Activated CD4-positive, CD25-positive, alpha-beta regulatory T cell treated with anti-CD3 and anti-CD28 coated beads, Interleukin-2, amount 50 U/mL, for 24 hours (primary cell): ENCODE results near the gene PARP1.

Experiments
- ATAC-seq, 2 donors: fragments of 150-1000 bp; cut with Tn5 transposase; one replicate each; pipeline ENCODE4 v1.10.0; 2021; ENCODE audit warnings: mild to moderate bottlenecking in 1 of 2, moderate library complexity in 1 of 2

The PARP1 gene

DNA sequence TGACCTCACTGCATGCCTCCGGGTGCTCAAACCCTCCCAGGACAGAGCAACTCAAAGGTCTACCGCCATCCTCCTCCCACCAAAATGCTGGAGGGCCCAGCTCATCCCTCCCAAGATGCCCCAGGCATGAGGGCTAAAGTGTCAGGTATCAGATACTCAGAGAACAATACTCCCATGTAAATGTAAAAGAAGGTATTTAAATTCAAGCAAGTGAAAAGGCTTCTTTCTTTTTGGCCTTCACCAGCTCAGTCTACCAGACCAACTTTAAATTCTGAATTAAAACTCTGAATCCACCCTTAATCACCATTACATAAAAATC is 3.0 kb downstream of the PARP1 start:
- ATAC-seq = no peak

- no peak for ATAC-seq
These were observed 3.6 kb downstream of the PARP1 start for GRCh38 chr1:226404063-226404903.

DNA sequence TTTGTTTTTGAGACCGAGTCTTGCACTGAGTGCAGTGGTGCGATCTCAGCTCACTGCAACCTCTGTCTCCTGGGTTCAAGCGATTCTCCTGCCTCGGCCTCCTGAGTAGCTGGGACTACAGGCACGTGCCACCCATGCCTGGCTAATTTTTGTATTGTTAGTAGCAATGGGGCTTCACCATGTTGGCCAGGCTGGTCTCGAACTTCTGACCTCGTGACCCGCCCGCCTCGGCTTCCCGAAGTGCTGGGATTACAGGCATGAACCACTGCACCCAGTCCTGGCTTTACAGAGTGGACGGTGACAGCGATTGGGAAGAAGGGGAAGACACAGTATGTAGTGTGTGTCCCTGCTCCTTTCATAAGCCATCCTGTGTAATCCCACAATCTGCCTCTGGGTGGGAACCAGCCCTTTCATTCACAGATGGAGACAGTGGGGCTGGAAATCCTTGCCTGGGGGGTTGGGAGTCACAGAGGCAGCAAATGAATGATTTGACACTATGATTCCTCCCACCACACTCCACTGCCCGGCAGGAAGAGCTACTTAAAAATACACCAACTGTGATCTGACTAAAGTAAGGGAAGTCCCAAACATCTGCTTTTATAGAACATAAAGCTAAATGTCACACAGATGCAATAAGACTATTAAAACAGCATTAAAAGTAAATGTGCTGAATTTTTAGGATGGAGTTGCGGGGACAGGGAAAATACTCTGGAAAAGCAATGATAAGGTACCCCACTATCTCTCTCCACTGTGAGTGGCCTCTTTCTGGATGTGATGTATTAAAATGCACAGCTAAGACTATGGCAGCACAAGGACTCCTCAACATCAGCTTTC is 4.5 kb downstream of the PARP1 start:
- no peak for ATAC-seq

- no peak for ATAC-seq
These were observed 5.1 kb downstream of the PARP1 start for GRCh38 chr1:226402739-226403165.

DNA sequence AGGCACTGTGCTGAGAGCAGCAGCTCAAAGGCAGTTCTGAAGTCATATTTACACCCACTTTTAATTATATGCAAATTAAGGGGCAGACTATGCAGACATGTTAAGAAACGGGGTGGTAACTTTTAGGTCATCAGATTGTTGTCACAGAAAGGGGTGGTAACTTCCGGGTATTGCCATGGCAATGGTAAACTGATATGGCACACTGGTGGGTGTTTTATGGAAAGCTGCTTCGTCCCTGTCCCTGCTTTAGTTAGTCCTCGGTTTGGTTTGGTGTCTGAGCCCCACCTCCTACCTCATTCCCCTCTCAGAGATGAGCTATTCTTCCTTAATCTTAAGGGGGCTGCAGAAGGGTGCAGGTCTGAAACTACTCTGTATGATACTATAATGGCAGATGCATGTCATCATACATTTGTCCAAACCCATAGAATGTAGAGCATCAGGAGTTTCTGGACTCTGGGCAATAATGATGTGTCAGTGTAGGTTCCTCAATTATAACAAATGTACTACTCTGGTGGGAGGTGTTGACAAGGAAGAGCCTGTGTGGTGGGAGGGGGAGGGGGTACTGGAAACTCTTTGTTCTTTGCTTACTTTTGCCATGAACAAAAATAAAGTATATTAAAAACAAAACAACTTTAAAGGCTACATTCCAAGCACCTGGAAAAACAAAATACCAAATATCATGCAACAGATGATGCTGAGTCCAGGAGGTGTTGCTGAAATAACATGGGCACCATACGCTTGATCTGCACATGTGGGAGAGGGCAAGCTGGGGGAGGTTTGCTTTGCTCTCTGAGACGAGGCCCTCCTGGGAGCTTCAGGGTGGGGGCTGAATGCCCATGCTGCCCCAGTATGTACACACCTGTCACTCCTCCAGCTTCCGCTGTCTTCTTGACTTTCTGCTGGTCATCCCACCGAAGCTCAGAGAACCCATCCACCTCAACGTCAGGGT is 6.3 kb downstream of the PARP1 start:
- no peak for ATAC-seq

- ATAC-seq = no peak
These were observed 7.2 kb downstream of the PARP1 start for GRCh38 chr1:226400519-226401354.

- no peak for ATAC-seq
These were observed 9.8 kb downstream of the PARP1 start for GRCh38 chr1:226397955-226398636.

DNA sequence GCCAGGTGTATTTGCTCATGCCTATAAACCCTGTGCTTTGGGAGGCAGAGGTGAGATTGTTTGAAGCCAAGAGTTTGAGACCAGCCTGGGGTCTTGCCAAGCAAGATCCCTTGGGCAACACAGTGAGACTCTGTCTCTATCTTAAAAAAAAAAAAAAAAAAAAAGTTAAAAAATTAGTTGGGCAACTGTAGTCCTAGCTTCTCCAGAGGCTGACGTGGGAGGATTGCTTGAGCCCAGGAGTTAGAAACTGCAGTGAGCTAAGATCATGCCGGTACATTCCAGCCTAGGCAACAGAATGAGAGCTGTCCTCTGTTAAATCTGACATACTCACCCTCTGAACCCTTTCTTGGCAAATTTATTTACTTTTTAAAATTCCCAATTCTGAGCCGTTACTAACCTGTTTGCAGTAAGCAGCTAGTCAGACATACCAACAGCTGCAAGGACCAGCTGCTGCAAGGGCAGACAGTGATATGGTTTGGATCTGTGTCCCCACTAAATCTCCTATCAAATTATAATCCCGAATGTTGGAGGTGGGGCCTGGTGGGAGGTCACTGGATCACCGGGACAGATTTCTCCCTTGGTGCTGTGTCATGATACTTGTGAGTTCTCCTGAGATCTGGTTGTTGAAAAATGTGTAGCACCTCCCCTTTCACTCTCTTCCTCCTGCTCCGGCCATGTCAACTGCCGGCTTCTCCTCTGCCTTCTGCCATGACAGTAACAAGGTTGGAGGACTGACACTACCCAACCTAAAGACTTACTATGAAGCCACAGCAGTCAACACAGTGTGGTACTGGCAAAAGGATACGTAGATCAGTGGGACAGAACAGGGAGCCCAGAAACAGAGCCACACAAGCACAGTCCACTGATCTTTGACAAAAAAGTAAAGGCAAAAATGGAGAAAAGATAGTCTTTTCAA is 10.6 kb downstream of the PARP1 start:
- ATAC-seq = no peak

DNA sequence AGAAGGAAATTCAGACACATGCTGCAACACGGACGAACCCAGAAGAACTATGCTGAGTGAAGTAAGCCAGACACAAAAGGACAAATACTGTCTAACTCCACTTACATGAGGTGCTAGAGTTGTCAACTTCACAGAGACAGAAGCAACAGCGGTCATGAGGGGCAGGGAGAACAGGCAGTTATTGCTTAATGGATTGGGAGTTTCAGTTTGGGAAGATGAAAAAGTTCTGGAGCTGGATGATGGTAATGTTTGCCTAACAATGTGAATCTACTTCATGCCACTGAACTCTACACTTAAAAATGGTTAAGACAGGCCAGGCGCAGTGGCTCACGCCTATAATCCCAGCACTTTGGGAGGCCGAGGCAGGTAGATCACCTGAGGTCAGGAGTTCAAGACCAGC is 12.1 kb downstream of the PARP1 start:
- no peak for ATAC-seq

DNA sequence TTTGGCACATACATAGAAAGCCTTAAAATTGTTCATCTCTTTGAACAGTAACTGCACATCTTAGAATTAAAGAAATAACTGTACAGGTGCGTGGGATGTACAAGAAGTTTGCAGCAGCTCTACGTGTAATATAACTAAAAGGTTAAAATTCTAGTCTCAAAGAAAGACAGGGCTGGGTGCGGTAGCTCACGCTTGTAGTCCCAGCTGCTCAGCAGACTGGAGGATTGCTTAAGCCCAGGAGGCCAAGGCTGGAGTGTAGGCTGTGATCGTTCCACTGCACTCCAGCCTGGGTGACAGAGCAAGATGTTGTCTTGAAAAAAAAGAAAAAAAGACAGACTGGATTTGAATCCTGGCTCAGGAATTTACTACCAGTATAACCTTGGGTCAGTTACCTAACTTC is 13.4 kb downstream of the PARP1 start:
- ATAC-seq = no peak

- ATAC-seq = no peak
These were observed 17.2 kb downstream of the PARP1 start for GRCh38 chr1:226390681-226391080.

GRCh38 chr1:226388131-226388530 is 19.8 kb downstream of the PARP1 start:
- ATAC-seq = no peak

DNA sequence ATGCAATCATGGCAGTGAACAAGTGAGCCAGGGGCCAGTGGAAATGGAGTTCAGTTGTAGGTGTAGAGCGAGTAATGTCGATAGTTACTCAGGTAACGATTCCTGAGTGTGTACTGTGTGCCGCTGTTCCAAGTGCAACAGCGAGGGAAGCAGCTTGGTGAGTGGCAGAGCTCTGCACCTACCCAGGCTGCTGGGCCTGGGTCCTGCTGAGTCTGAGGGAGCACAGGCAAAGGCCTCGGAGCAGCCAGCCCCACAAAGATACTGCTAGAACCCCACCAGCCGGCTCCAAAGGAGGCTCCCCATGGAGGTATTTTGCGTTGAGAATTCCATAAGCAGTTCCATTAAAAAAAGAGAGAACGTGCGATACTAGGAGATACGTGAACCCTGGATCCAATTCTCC is 23.2 kb downstream of the PARP1 start:
- no peak for ATAC-seq

DNA sequence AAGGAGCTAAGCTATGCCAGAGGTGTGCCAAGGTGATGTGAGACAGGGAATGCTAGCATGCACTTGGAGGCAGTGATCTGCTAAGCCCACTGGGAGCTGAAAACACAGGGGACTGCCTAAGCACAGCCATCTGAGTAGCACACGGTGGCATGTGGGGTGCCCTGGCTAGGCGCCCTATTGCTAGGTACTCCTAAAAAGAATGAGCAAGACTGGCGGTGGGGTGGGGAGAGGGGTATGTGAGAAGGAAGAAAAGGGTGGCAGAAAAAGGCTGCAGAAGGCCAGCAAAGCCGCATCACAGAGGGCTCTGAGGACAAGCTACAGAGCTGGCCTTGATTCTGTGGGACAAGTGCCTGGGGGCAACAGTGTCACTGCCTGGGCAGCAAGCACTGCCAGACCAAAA is 23.9 kb downstream of the PARP1 start:
- no peak for ATAC-seq

DNA sequence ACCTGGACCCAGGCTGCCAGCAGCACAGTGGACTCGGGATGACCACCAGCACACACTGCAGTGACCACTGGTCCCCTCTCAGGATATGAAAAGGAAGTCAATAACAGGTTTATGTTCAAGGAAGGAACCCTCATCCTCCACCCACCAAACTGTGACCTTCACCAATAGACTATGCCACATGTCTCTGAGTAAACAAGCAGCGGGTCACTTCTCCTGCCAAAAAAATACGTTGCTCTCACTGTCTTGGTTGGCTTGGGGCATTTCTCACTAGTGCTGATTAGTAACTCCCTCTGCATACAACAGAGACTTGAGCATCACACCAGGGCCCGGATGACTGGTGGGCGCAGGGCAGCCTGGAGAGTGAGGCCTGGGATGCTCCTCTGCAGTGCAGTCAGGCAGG is 25.9 kb downstream of the PARP1 start:
- no peak for ATAC-seq

- ATAC-seq = no peak
These were observed 26.5 kb downstream of the PARP1 start for GRCh38 chr1:226381226-226381998.

GRCh38 chr1:226378071-226378470 is 29.8 kb downstream of the PARP1 start:
- ATAC-seq = no peak

DNA sequence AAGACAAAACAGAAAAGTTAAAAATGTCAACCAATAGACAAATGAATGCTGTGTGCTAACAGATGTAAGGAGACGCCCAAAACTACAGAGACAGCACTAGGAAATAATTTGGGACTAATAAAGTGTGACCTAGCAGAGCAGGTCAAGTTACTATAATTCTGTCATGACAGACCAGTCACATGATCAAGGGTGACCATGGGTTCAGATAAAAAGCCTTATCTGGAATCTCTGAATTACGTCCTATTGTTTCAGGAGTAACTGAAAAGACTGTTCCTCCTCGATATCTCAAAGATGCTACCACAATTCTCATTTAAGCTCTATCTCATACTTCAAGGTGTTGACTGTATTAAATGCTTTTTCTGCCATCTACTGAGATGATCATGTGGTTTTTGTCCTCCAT is 31.6 kb downstream of the PARP1 start:
- no peak for ATAC-seq

- ATAC-seq = no peak
These were observed 34.5 kb downstream of the PARP1 start for GRCh38 chr1:226373376-226373775.

GRCh38 chr1:226372885-226373284 is 35.0 kb downstream of the PARP1 start:
- no peak for ATAC-seq
